ENCODE data around the gene RTN4R. TPM values are rescaled to one million over a fixed set of nuclear protein-coding genes. Genes with fewer than 3 reads are reported as not detected.

The RTN4R gene
- total RNA-seq, 1 donor from 2014 or later: 5.5 TPM

DNA sequence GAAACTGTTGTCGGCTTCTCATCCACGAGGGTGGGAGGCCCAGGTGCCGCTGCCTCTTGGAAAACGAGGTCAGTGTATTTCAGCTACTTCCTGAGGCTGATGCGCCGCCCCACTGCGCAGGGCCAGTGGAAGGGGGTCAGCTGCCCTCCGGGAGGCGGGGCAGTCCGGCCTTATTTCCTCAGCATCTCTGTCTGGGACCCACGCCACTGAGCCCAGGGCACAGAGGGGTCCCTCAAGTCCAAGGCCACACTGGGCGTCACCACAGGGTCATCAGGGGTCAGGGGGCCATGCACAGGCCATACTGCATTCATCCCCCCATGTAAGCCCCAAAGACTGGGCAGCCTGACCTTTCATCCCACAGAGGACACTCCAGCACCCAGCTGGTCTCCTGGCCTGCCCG lies 12.1 kb downstream of the RTN4R start:
- no peaks in the 10 kb centered on the region for H3K9me3 Mint-ChIP-seq (ENCODE audit: low read depth)
- no peaks in the 10 kb centered on the region for H3K36me3 Mint-ChIP-seq (ENCODE audit: low read depth)
- H3K4me3 Mint-ChIP-seq (ENCODE audit: unreplicated experiment): no peak overlapping the region
- H3K4me1 Mint-ChIP-seq (ENCODE audit: low read depth): no peaks in the 10 kb centered on the region
- no peak for TF ChIP-seq CTCF (IDR thresholded peaks at IDR 0.05)
- H3K27me3 Mint-ChIP-seq (ENCODE audit: low read depth): no peaks in the 10 kb centered on the region
- no peak for DNase-seq (ENCODE audit: low spot score)
- no peak overlapping the region for H3K27ac Mint-ChIP-seq (ENCODE audit: unreplicated experiment)

- Mint-ChIP-seq H3K27ac (ENCODE audit: unreplicated experiment) (no peak overlapping the region), H3K4me1 (ENCODE audit: low read depth) (no peaks in the 10 kb centered on the region), H3K27me3 (ENCODE audit: low read depth) (no peaks in the 10 kb centered on the region), H3K9me3 (ENCODE audit: low read depth) (no peaks in the 10 kb centered on the region), H3K36me3 (ENCODE audit: low read depth) (no peaks in the 10 kb centered on the region), H3K4me3 (ENCODE audit: unreplicated experiment) (no peak overlapping the region)
- no peak for DNase-seq (ENCODE audit: low spot score)
- no peak for TF ChIP-seq CTCF (IDR thresholded peaks at IDR 0.05)
These were observed 12.9 kb downstream of the RTN4R start for GRCh38 chr22:20254975-20255946.

DNA sequence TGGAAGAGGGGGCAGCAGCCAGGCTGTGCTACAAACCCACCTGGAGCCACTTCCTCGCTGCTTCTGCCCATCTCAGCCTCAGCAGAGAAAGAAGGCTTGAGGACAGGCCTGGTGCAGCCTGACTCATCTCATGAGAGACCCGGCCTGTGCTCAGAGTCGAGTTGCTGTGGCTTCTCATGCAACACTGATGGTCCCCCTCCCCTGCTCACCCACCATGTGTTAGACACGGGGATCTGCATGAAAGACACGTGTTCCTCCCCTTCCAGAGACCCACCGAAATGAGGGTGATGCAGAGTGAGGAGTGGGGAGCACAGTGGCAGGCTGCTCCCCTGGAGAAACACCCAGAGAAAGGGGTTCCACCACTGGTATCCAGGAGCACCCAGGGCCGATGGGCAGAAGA lies 15.0 kb downstream of the RTN4R start:
- Mint-ChIP-seq H3K27me3 (ENCODE audit: low read depth) (no peaks in the 10 kb centered on the region), H3K27ac (ENCODE audit: unreplicated experiment) (no peak overlapping the region), H3K4me3 (ENCODE audit: unreplicated experiment) (no peak overlapping the region), H3K9me3 (ENCODE audit: low read depth) (no peaks in the 10 kb centered on the region), H3K36me3 (ENCODE audit: low read depth) (no peaks in the 10 kb centered on the region), H3K4me1 (ENCODE audit: low read depth) (no peaks in the 10 kb centered on the region)
- no peak for DNase-seq (ENCODE audit: low spot score)
- no peak for TF ChIP-seq CTCF (IDR thresholded peaks at IDR 0.05)

GRCh38 chr22:20251981-20252380 lies 16.1 kb downstream of the RTN4R start:
- DNase-seq (ENCODE audit: low spot score): no peak
- Mint-ChIP-seq H3K9me3 (ENCODE audit: low read depth) (no peaks in the 10 kb centered on the region), H3K4me3 (ENCODE audit: unreplicated experiment) (no peak overlapping the region), H3K27ac (ENCODE audit: unreplicated experiment) (no peak overlapping the region), H3K36me3 (ENCODE audit: low read depth) (no peaks in the 10 kb centered on the region), H3K27me3 (ENCODE audit: low read depth) (no peaks in the 10 kb centered on the region), H3K4me1 (ENCODE audit: low read depth) (no peaks in the 10 kb centered on the region)
- no peak for TF ChIP-seq CTCF (IDR thresholded peaks at IDR 0.05)

GRCh38 chr22:20251491-20251890 lies 16.6 kb downstream of the RTN4R start:
- no peak for DNase-seq (ENCODE audit: low spot score)
- no peaks in the 10 kb centered on the region for H3K36me3 Mint-ChIP-seq (ENCODE audit: low read depth)
- TF ChIP-seq CTCF (IDR thresholded peaks at IDR 0.05): no peak
- no peaks in the 10 kb centered on the region for H3K9me3 Mint-ChIP-seq (ENCODE audit: low read depth)
- H3K4me1 Mint-ChIP-seq (ENCODE audit: low read depth): no peaks in the 10 kb centered on the region
- no peak overlapping the region for H3K27ac Mint-ChIP-seq (ENCODE audit: unreplicated experiment)
- H3K27me3 Mint-ChIP-seq (ENCODE audit: low read depth): no peaks in the 10 kb centered on the region
- no peak overlapping the region for H3K4me3 Mint-ChIP-seq (ENCODE audit: unreplicated experiment)

Data from chondrocyte (in vitro differentiated cells).